HG02943 (cell line): ENCODE data around the gene USB1.

ENCODE experiments used
- ATAC-seq: cut with Tn5 transposase; IDR thresholded peaks from one replicate; pipeline ENCODE4 v1.9.1; 2021; ENCODE audit warnings: mild to moderate bottlenecking, low read depth, moderate library complexity; ENCODE audit not compliant: unreplicated experiment

USB1 gene

DNA sequence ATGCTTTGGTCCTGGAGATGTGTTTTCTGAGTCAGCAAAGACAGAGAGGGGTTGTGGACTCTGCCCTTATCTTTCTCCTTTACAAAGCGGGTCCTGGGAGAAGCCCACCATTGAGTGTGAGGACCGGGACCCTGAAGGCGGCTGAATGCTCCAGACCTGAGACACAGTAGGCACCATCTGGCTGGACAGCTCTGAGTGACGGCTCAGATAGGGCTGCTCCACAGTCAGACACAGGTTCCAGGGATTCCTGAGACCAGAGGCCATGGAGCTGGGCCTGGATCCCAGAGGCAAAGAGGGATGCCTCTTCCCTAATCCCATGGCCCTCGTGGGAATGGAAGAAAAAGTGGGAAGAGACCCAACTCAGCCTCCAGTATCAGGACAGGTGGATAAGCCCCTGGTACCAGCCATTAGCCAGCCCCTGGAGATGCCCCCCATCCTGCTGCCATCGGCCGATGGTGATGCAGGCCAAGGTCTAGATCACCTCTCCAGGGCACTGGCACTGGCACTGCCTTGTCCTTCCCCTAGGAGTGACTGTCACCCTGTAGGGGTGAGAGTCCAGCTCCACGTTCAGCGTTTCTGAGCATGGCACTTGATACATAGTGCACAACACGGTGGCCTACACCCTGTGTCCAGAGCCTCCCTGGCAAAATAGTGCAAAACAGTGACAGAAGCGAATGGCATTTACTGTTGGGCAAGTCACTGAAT is 29.1 kb downstream of the USB1 start:
- ATAC-seq = no peak

DNA sequence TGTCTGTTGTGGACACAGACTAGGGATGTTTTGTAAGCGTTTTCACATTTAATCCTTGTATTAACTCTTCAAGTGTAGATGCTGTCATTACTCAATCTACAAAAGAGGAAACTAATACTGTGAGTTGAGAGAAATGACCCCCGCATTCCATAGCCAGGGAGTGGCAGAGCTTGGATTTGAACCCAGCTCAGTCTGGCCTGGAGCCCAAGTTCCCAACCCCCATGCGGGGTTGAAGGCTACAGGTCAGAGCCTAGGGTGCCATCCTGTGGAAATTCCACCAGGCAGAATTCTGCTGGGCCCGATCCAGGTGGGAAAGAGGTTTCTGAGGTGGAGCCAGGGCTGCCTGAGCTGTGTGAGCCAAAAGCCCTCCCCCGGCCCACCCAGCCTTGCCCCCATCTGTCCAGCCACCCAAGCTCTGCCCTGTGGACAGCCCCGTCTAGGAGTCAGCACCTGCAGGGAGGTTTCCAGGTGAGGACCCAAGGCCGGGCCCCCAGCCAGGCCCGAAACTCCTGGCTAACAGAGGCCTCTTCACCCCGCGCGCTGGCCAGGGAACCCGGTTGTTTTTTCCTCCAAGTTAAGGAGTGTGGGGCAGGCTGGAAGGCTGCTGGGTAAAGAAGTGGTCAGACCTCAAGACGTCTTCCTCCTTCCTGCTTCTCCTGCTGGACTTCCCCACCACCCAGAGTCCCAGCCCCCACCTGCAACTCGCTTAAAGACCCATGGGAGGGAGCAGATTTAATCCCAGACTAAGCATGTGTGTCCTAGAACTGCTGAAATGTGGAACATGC is 30.0 kb downstream of the USB1 start:
- ATAC-seq = no peak

- no peak for ATAC-seq
Observed at GRCh38 chr16:58032710-58033293, 31.6 kb downstream of the USB1 start.

GRCh38 chr16:58034128-58034685 is 33.0 kb downstream of the USB1 start:
- no peak for ATAC-seq

DNA sequence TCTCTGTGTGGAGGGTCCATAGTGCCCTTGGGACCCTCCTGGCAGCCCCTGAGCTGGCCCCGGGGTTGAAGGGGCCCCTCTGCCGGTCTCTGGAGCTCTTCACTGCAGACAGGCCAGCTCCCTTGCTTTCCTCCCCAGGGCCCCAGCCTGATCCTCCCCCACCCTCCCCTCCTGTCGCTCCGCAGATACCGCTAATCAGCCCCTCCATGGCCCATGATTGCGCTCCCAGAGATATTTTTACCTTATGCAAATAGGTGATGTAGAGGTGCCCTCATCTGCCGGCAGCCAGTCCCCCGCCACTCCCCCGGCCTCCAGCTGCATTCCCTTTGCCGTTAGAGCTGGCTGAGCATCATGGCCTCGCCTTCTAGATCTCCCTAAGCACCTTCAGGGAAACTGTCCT is 33.6 kb downstream of the USB1 start:
- ATAC-seq = no peak

- no peak for ATAC-seq
Observed at GRCh38 chr16:58035356-58036170, 34.4 kb downstream of the USB1 start.

DNA sequence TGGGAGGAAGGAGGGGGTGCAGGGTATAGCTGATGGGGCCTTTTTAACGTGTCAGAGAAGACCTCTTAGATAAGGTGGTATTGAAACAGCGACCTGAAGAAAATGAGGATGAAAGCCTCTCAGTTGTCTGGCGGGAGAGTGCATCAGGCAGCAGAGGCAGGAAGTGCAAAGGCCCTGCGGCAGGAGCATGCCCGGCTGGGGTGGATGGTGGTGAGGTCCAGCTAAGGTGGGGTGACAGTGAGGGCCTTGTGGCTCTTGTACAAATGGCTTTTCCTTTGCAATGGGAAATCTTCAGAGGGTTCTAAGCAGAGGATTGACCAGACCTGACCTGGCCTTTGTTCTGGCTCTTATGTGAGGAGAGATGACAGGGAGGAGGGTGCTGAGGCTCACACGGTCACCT is 35.7 kb downstream of the USB1 start:
- ATAC-seq = no peak

DNA sequence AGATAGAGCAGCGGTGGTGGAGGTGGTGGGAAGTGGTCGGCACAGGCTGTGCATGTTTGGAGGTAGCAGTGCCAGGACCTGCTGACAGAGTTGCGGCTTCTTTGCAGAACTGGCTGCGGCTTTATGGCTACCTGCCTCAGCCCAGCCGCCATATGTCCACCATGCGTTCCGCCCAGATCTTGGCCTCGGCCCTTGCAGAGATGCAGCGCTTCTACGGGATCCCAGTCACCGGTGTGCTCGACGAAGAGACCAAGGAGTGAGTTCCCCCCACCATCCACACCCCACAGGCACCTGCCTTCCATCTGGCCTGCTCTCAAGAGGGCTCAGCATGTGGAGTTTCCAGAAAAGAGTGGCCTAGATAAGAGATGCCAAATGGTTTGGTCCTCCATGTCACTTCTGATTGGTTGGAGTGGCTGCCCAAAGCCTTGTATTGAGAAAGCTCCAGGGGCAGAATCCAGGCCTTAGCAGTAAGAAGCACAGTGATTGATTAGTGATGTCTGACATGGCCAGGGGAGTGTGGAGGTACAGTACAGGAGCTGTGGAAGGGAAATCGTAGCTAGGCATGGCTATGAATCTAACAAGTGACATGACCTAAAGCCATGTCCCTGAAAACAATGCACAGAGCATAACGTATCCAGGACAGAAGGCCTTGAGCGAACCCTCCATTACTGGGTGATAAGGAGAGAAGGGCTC is 36.3 kb downstream of the USB1 start:
- ATAC-seq = no peak

- no peak for ATAC-seq
Observed at GRCh38 chr16:58038219-58038641, 37.0 kb downstream of the USB1 start.

GRCh38 chr16:58039829-58040495 is 38.8 kb downstream of the USB1 start:
- no peak for ATAC-seq

DNA sequence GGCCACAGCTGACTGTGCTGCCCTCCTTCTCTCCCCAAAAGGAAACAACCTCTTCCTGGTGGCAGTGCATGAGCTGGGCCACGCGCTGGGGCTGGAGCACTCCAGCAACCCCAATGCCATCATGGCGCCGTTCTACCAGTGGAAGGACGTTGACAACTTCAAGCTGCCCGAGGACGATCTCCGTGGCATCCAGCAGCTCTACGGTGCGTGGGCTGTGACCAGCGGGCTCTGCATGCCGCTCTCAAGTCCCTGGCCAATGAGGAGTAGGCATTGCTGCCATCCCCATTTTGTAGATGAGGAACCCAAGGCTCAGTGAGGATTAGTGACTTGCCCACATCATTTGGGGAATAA is 39.3 kb downstream of the USB1 start:
- ATAC-seq = no peak

DNA sequence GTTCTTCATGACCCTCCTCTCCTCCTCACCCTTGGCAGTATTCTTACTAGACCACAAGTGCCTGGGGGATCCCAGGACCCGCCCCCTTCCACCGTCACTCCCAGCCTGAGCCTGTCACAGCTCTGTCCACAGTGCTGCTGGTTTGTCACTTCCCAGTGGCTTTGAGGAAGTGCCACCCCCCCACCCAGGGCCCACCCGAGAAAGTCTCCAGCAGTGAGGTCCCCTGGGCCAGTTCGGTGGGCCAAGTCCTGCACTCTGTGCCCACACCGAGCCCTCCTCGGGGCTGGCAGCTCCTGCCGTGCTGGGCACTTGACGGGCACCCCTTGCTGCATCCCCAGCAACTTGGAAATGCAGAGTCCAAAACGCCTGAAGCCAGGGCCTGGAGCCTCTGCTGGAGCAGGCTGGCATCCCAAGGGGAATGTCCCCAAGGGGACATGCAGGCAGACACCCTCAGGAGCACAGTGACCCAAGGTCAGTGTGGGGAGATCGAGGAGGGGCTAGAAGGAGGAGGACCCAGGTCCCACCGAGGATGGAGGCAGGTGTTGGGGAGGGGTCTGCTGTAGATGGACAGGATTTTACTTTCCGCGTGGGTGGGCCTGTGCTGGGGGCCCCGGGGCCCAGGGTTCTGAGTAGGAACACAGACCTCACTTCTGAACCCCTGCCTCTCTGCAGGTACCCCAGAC is 39.9 kb downstream of the USB1 start:
- ATAC-seq = no peak

GRCh38 chr16:58041628-58041955 is 40.4 kb downstream of the USB1 start:
- ATAC-seq = no peak

GRCh38 chr16:58042001-58042885 is 41.0 kb downstream of the USB1 start:
- ATAC-seq = no peak

GRCh38 chr16:58042886-58043515 is 41.8 kb downstream of the USB1 start:
- ATAC-seq = no peak

DNA sequence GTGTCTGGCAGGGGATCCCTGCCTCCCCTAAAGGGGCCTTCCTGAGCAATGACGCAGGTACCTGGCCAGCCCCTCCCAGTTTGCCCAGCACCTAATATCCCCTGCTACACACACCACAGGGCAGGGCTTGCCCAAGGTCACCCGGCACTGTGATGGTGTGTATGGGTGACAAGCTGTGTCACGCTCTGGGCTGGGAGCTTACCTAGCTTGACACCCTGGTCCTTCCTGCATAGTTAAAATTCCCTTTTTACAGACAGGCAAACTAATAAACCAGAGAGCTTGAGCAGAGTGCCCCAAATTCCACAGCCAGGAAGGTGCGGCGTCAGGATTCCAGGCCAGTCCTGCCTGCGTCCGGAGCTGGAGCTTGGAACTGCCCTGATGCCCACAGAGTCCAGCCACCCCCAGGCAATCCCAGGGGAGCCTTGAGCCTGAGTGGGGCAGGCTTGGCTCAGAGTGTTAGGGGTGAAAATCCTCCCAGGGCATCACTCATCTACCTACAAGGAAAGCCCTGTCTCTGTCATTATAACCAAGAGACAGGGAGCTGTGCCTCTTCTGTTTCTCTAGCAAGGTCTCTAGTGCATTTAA is 42.5 kb downstream of the USB1 start:
- no peak for ATAC-seq

- no peak for ATAC-seq
Observed at GRCh38 chr16:58044266-58045019, 43.2 kb downstream of the USB1 start.
